ENCODE measurements around the gene DLGAP5. TPM values are rescaled to one million over a fixed set of nuclear protein-coding genes. Genes with fewer than 3 reads are reported as not detected.

Gene DLGAP5
- total and polyA plus RNA-seq, 4 donors, result 0.34 to 5.0 (median 0.63) TPM

DNA sequence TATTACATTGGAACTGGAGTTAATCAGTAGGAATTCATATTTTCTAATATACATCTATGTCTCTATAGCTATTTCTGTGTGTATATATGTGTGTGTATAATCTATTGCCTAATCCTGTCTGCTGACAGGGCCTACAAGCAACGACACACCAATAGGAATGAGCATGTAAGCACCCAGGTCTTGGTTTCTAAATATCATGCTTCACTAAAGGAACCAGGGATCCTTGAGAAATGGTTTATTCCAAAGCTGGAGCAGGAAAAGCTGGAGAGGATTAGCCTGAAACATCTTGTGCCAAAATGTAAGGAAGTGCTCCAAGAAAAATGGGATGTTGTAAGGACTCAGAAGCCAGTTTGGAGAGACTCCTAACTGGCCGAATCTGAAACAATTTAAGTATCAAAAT, 91.6 kb downstream of the DLGAP5 start:
- ATAC-seq (ENCODE audit: insufficient read depth, low FRiP score) (no peak), DNase-seq (peak in 2 of 3 donors; percentile 79 to 90)
- TF ChIP-seq, protein P1, sequence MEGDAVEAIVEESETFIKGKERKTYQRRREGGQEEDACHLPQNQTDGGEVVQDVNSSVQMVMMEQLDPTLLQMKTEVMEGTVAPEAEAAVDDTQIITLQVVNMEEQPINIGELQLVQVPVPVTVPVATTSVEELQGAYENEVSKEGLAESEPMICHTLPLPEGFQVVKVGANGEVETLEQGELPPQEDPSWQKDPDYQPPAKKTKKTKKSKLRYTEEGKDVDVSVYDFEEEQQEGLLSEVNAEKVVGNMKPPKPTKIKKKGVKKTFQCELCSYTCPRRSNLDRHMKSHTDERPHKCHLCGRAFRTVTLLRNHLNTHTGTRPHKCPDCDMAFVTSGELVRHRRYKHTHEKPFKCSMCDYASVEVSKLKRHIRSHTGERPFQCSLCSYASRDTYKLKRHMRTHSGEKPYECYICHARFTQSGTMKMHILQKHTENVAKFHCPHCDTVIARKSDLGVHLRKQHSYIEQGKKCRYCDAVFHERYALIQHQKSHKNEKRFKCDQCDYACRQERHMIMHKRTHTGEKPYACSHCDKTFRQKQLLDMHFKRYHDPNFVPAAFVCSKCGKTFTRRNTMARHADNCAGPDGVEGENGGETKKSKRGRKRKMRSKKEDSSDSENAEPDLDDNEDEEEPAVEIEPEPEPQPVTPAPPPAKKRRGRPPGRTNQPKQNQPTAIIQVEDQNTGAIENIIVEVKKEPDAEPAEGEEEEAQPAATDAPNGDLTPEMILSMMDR (IDR thresholded peaks at IDR 0.05; ENCODE audit: control extremely low read depth, extremely low read depth), result no peak
- Histone ChIP-seq H3K27ac (ENCODE audit: low read depth in 1 of 2, low read length in 1 of 2) (peak overlapping the region in 1 of 2 donors; percentile 28), H3K27me3 (ENCODE audit: control insufficient read depth in 3 of 3, insufficient read depth in 3 of 3, low read length in 2 of 3) (no peaks in the 10 kb centered on the region), H3K4me3 (no peak overlapping the region), H3K9ac (ENCODE audit: insufficient read depth in 1 of 2, low read length in 2 of 2) (peak overlapping the region in 1 of 2 donors; percentile 44), H3K4me1 (ENCODE audit: control insufficient read depth in 5 of 5, insufficient read depth in 5 of 5, low read length in 5 of 5) (peaks cover 14 to 35% (median 20%) of the 10 kb centered on the region in 5 donors), H3K9me3 (ENCODE audit: control insufficient read depth in 4 of 4, insufficient read depth in 3 of 4, low read length in 3 of 4) (peaks cover 0 to 2% (median 0%) of the 10 kb centered on the region in 4 donors), H3K36me3 (ENCODE audit: control insufficient read depth in 4 of 4, insufficient read depth in 4 of 4, low read length in 4 of 4) (no peaks in the 10 kb centered on the region)
- 44 to 48% methylated on average over 2 of the region's 2 CpGs for WGBS, 2 donors

DNA sequence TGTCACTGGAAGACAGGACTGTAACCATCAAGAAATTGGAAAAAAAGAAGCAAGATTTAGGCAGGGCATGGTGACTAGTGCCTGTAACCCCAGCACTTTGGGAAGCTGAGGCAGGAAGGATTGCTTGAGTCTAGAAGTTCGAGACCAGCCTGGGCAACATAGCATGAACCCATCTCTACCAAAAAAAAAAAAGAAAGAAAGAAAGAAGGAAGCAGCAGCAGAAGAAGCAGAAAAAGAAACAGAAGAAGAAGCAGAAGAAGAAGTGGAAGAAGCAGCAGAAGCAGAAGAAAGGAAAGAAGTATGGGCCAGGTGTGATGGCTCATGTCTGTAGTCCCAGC, 92.9 kb downstream of the DLGAP5 start:
- WGBS, 2 donors, result 90 to 94% methylated on average over 1 of the region's 1 CpG
- H3K27ac ChIP-seq (ENCODE audit: low read depth in 1 of 2, low read length in 1 of 2), result peak overlapping the region in 1 of 2 donors; percentile 82
- no peaks in the 10 kb centered on the region for H3K9me3 ChIP-seq (ENCODE audit: control insufficient read depth in 4 of 4, insufficient read depth in 3 of 4, low read length in 3 of 4)
- H3K4me1 ChIP-seq (ENCODE audit: control insufficient read depth in 5 of 5, insufficient read depth in 5 of 5, low read length in 5 of 5), result peaks cover 8 to 27% (median 13%) of the 10 kb centered on the region in 5 donors
- no peak overlapping the region for H3K9ac ChIP-seq (ENCODE audit: insufficient read depth in 1 of 2, low read length in 2 of 2)
- ATAC-seq (ENCODE audit: insufficient read depth, low FRiP score) (no peak), DNase-seq (no peak)
- no peaks in the 10 kb centered on the region for H3K36me3 ChIP-seq (ENCODE audit: control insufficient read depth in 4 of 4, insufficient read depth in 4 of 4, low read length in 4 of 4)
- H3K4me3 ChIP-seq, result no peak overlapping the region
- no peaks in the 10 kb centered on the region for H3K27me3 ChIP-seq (ENCODE audit: control insufficient read depth in 3 of 3, insufficient read depth in 3 of 3, low read length in 2 of 3)
- TF ChIP-seq, protein P1 (IDR thresholded peaks at IDR 0.05; ENCODE audit: control extremely low read depth, extremely low read depth), result no peak

Other genes with a start within 250 kb of the DLGAP5 start
- gene WDHD1, start 164.5 kb downstream of the DLGAP5 start, total RNA-seq, result 1 to 10 TPM; 6.2 to 7.1 TPM
- gene WDHD1, start 164.5 kb downstream of the DLGAP5 start, polyA plus RNA-seq, result 1 to 10 TPM; 1.9 TPM
- 10 to 100 TPM; 14.3 to 28.3 TPM for gene SOCS4, start 164.3 kb downstream of the DLGAP5 start, total RNA-seq
- 1 to 10 TPM; 5.8 to 6.8 TPM for gene SOCS4, start 164.3 kb downstream of the DLGAP5 start, polyA plus RNA-seq
- gene MAPK1IP1L, start 139.9 kb downstream of the DLGAP5 start, total RNA-seq, result 10 to 100 TPM; 36.9 to 87.4 TPM
- 10 to 100 TPM; 25.8 to 61.3 TPM for gene MAPK1IP1L, start 139.9 kb downstream of the DLGAP5 start, polyA plus RNA-seq
- gene LGALS3, start 62.3 kb downstream of the DLGAP5 start, total RNA-seq, result 100 to 1,000 TPM; 166 to 373 TPM
- 100 to 1,000 TPM; 512 to 875 TPM for gene LGALS3, start 62.3 kb downstream of the DLGAP5 start, polyA plus RNA-seq
- 10 to 100 TPM; 28.1 to 59.4 TPM for gene FBXO34, start 79.8 kb upstream of the DLGAP5 start, total RNA-seq
- 10 to 100 TPM; 14.0 to 16.3 TPM for gene FBXO34, start 79.8 kb upstream of the DLGAP5 start, polyA plus RNA-seq
- 10 to 100 TPM in 1 of 2 donors, 1 to 10 TPM in 1; 6.9 to 19.0 TPM for gene ATG14, start 220.2 kb upstream of the DLGAP5 start, total RNA-seq
- 1 to 10 TPM; 3.4 to 7.1 TPM for gene ATG14, start 220.2 kb upstream of the DLGAP5 start, polyA plus RNA-seq
- not detected for gene TBPL2, start 249.0 kb upstream of the DLGAP5 start, total RNA-seq
- gene TBPL2, start 249.0 kb upstream of the DLGAP5 start, polyA plus RNA-seq, result not detected

Data from lung (tissue), 12 donors.